GM12801 (cell line): ENCODE results near the gene JMJD1C.

ENCODE experiments used
- TF ChIP-seq, protein P1 (sequence below): IDR thresholded peaks from one replicate; pipeline ENCODE4 v1.5.1; 2011; ENCODE audit warnings: control low read depth; ENCODE audit not compliant: insufficient read length; ENCODE audit errors: extremely low read depth

The JMJD1C gene, protein sequence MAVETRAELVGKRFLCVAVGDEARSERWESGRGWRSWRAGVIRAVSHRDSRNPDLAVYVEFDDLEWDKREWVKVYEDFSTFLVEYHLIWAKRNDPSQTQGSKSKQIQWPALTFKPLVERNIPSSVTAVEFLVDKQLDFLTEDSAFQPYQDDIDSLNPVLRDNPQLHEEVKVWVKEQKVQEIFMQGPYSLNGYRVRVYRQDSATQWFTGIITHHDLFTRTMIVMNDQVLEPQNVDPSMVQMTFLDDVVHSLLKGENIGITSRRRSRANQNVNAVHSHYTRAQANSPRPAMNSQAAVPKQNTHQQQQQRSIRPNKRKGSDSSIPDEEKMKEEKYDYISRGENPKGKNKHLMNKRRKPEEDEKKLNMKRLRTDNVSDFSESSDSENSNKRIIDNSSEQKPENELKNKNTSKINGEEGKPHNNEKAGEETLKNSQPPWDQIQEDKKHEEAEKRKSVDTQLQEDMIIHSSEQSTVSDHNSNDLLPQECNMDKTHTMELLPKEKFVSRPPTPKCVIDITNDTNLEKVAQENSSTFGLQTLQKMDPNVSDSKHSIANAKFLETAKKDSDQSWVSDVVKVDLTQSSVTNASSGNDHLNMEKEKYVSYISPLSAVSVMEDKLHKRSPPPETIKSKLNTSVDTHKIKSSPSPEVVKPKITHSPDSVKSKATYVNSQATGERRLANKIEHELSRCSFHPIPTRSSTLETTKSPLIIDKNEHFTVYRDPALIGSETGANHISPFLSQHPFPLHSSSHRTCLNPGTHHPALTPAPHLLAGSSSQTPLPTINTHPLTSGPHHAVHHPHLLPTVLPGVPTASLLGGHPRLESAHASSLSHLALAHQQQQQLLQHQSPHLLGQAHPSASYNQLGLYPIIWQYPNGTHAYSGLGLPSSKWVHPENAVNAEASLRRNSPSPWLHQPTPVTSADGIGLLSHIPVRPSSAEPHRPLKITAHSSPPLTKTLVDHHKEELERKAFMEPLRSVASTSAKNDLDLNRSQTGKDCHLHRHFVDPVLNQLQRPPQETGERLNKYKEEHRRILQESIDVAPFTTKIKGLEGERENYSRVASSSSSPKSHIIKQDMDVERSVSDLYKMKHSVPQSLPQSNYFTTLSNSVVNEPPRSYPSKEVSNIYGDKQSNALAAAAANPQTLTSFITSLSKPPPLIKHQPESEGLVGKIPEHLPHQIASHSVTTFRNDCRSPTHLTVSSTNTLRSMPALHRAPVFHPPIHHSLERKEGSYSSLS (N-terminal part only)

DNA sequence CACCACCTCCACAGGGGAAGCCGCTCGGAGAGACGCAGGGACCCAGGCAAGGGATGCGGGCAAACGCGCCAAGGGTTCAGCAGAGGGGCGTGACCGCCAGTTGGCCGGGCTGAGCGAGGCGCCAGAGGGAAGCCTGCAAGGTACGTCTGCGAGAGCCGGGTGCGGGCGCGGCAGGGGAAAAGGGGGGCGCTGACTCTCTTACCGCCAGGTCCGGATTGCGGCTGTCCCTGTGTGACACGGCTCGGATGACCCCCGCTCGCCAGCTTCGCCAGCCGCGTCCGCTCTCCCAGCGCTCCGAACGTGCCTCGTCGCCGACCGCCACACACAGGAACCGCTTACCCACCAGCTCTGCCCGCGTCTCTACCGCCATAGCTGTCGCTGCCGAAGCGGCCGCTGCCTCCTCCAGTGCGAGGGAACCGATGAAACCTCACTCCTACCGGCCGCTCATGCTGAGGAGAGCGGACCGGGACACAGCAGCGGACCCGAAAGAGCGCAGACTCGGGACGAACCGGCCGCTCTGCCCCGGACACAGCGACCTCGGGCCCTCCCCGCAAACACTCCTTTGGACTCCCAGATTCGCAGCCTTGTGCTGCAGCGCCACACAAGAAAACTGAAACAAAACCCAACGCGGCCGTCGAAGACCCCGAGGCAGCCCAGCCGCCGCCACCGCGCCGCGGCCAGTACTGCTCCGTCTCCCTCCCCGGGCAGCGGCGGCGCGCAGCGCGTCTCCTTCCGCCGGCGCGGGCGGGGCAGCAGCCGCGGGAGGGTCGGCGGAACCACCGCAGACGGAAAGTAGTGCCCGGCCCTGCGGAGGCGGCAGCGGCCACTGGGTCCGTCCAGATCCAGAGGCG, at the start of gene JMJD1C:
Gene JMJD1C, minus strand, starts transcription at position 685 of the 851 bp plus-strand sequence. Its CDS starts 315 bp downstream, at position 370.
- TF ChIP-seq, protein P1, sequence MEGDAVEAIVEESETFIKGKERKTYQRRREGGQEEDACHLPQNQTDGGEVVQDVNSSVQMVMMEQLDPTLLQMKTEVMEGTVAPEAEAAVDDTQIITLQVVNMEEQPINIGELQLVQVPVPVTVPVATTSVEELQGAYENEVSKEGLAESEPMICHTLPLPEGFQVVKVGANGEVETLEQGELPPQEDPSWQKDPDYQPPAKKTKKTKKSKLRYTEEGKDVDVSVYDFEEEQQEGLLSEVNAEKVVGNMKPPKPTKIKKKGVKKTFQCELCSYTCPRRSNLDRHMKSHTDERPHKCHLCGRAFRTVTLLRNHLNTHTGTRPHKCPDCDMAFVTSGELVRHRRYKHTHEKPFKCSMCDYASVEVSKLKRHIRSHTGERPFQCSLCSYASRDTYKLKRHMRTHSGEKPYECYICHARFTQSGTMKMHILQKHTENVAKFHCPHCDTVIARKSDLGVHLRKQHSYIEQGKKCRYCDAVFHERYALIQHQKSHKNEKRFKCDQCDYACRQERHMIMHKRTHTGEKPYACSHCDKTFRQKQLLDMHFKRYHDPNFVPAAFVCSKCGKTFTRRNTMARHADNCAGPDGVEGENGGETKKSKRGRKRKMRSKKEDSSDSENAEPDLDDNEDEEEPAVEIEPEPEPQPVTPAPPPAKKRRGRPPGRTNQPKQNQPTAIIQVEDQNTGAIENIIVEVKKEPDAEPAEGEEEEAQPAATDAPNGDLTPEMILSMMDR, result no peak

DNA sequence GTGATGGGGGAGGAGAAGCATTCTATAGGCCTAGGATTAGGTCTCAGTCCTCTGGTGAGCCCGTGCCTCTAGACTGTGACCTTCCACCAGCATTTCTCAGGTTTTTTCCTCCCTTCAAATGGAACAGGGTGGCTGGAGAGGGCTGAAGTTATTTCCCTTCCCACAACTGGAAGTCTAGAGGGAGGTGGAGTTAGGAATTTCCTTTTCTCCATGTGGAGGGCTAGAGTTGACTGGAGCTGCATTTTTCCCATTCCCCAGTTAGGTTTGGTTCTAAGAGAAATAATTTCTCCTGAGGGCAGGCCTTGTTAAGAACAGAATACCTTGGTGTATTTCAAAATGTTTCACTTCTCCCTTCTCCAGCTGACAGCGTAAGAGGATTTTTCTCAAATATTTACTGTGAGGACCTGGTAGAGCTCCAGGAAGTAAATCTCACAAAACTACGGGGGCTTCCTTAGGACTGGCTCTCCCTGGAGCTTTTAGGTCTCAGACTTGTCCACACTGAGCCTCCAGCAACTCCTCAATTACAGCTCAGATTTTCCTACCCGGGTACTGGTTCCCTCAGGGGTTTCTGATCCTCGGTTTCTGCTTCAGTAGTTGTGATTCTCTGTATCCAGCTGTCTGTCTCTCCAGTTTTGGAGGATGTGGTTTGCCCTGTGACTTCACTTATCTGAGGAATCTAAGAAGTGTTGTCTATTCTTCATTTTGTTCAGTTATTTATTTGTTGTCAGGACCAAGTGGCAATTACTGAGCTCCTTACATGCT, 49.4 kb upstream of the JMJD1C start:
- TF ChIP-seq, protein P1, result no peak

DNA sequence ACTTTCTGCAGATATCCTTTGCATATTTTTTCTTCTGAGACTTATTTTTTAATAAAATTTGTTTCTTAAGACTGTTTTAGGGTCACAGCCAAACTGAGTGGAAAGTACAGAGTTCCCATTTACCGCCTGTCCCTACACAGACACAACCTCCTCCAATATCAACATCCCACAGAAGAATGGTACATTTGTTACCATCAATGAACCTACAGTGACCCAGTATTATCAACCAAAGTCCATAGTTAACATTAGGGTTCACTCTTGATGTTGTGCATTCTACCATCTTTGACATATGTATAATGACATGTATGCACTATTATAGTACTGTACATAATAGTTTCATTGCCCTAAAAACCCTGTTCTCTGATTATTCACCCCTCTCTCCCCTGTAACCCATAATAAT, 40.8 kb upstream of the JMJD1C start:
- TF ChIP-seq, protein P1, result no peak

DNA sequence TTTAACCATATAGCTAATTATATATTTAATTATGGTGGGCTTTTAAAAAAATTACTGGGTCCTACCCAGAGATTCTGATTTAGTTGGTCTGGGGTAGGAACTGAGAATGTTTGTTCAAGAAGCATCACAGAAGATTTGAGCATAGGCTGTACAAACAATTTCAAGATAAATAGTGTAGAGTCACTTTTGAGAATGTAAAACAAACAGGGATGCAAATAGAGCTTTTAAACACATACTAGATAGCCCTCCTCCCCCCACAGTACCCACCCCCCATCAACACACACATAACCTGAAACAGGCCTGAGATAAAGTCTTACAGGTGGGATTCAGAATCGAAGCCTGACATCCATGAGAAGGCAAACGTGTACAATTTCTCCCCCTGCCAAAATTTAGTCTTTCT, 39.8 kb upstream of the JMJD1C start:
- TF ChIP-seq, protein P1, result no peak

DNA sequence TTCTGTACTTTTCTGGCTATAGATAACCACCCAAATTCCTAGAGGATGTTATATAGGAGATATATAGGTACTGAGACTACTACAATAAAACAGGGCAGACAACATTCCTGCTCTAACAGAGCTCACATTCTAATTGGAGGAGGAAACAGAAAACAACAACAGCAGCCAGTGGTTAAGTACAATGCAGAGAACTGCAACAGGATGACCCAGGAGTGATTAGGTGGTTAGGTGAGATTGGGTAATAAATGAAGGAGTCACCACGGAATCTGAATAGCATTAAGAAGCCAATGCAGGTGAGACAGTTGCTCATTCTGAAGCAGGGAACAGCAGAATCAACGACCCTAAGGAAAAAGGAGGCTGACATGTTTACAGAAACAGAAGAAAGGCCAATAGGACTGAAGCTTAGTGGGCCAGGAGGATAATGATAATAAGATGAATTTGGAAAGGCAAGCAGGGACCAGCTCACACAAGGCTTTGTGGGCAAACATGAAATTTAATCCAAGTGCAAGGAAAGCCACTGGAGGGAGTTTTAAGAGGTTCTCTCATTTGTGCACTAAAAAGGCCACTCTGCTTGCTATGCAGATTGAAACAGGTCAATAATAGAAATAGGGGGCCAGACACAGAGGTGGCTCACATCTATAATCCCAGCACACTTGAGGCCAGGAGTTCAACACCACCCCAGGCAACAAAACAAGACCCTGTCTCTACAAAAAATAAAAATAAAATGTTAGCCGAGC, 38.5 kb upstream of the JMJD1C start:
- TF ChIP-seq, protein P1, result no peak

DNA sequence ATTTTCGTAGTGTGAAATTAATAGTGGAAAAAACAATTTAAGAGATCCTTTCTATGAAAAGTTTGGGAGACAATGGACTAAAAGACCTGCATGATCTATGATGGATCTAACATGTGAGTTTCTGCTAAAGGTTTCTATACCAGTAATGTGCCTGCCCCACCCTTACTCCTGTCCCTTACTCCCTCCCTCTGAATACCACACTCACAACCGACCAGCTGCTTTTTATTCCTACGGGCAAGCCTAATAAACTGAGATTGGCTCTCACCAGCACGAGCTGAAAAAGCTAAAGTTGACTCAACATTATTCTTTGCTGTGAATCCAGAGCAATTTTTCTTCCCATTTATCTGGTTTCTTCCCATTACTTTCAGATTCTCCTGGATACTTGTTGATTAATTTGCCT, 37.6 kb upstream of the JMJD1C start:
- TF ChIP-seq, protein P1, result no peak
